Right cardiac atrium (tissue), 5 donors: Measurements from ENCODE around the gene DMRTB1. TPM values are rescaled to one million over a fixed set of nuclear protein-coding genes. Genes with fewer than 3 reads are reported as not detected.

Experiments used
- ATAC-seq, 2 donors: fragments of 200-7000 bp; cut with Tn5 transposase; one replicate each; pipeline versions ENCODE4 v1.8.0 to v1.9.1; 2020; ENCODE audit warnings: moderate library complexity in 2 of 2, mild to moderate bottlenecking in 1 of 2
- DNase-seq, 3 donors: peaks; one replicate each; pipeline ENCODE4 v3.0.0-alpha.2; 2020
- H3K27ac ChIP-seq: one replicate; pipeline ENCODE4 v1.5.1; 2013; ENCODE audit warnings: mild to moderate bottlenecking, low read length, control low read depth, moderate library complexity
- H3K27me3 ChIP-seq: one replicate; pipeline ENCODE4 v1.6.1; 2013; ENCODE audit not compliant: control insufficient read depth, insufficient read depth
- H3K4me1 ChIP-seq: one replicate; pipeline ENCODE4 v1.6.1; 2013; ENCODE audit warnings: low read length; ENCODE audit not compliant: control insufficient read depth, insufficient read depth
- H3K4me3 ChIP-seq: one replicate; pipeline ENCODE4 v1.5.1; 2013; ENCODE audit warnings: low read length, control low read depth
- H3K9me3 ChIP-seq: one replicate; pipeline ENCODE4 v1.6.1; 2013; ENCODE audit warnings: low read length; ENCODE audit not compliant: control insufficient read depth
- WGBS: extraction: QIAGEN DNeasy Blood & Tissue Kit; methylation state at CpG from one replicate; pipeline ENCODE4 v1.1.7; 2013; 5-methylcytosine and 5-hydroxymethylcytosine counted together
- intact Hi-C, 4 donors: fragments of 100-400 bp; cut with DNase I; formaldehyde crosslinking; loops; one replicate each; pipeline versions ENCODE4 v1.11.0 to v1.14.0; 2022 to 2023
- polyA plus RNA-seq: library from polyadenylated mRNA; stranded (reverse); fragments of 200-250 nt; gene quantifications from one replicate; pipeline ENCODE4 v1.2.3, GENCODE V29; 2013
- total RNA-seq, 4 donors: library from RNA; stranded (reverse); fragmentation: NEBNext Ultra II Directional; extraction: Animal tissue kit (Norgen Biotek cat#: 25700); gene quantifications; one replicate each; pipeline ENCODE4 v1.2.1, GENCODE V29; 2021
- donor health status: healthy with polysubstance abuse.
- donor health status: DM: no; HTN: yes; CAD: no.
- donor health status: DM: no; HTN: no; CAD: no.
- donor health status: DM: no; HTN: yes; CAD: no; lungs with severe emphysema.
- donor health status: DM: yes; HTN: yes; CAD: no.

Gene DMRTB1
- total and polyA plus RNA-seq, 5 donors, result not detected

GRCh38 chr1:53499257-53500203 is 40.3 kb downstream of the DMRTB1 start:
- no peak overlapping the region for H3K4me3 ChIP-seq
- H3K27me3 ChIP-seq, result no peaks in the 10 kb centered on the region
- H3K4me1 ChIP-seq, result no peaks in the 10 kb centered on the region
- intact Hi-C loops, result no loop called here
- H3K9me3 ChIP-seq, result no peaks in the 10 kb centered on the region
- 79% methylated on average over 20 of the region's 20 CpGs for WGBS
- DNase-seq, result no peak
- H3K27ac ChIP-seq, result no peak overlapping the region
- ATAC-seq, result no peak

GRCh38 chr1:53500204-53501064 is 41.2 kb downstream of the DMRTB1 start:
- Histone ChIP-seq H3K27ac (no peak overlapping the region), H3K4me1 (no peaks in the 10 kb centered on the region), H3K9me3 (no peaks in the 10 kb centered on the region), H3K4me3 (no peak overlapping the region), H3K27me3 (no peaks in the 10 kb centered on the region)
- intact Hi-C loops, result no loop called here
- WGBS, result 80% methylated on average over 34 of the region's 34 CpGs
- DNase-seq (no peak), ATAC-seq (no peak)

- ATAC-seq (no peak), DNase-seq (peak in 1 of 3 donors; percentile 29)
- 65% methylated on average over 21 of the region's 21 CpGs for WGBS
Measured at GRCh38 chr1:53501065-53502005, 42.1 kb downstream of the DMRTB1 start.

GRCh38 chr1:53502641-53503432 is 43.6 kb downstream of the DMRTB1 start:
- Histone ChIP-seq H3K27ac (no peak overlapping the region), H3K4me1 (no peaks in the 10 kb centered on the region), H3K4me3 (no peak overlapping the region), H3K27me3 (no peaks in the 10 kb centered on the region), H3K9me3 (no peaks in the 10 kb centered on the region)
- WGBS, result 60% methylated on average over 7 of the region's 7 CpGs
- no peak for ATAC-seq
- intact Hi-C loops, result no loop called here
- peak in 2 of 3 donors; percentile 32 to 47 for DNase-seq

More at GRCh38 chr1:53501065-53502005, 42.1 kb downstream of the DMRTB1 start:
- intact Hi-C loops, result no loop called here
- Histone ChIP-seq H3K4me1 (no peaks in the 10 kb centered on the region), H3K27ac (no peak overlapping the region), H3K4me3 (no peak overlapping the region), H3K27me3 (no peaks in the 10 kb centered on the region), H3K9me3 (no peaks in the 10 kb centered on the region)

GRCh38 chr1:53503433-53504217 is 44.4 kb downstream of the DMRTB1 start:
- intact Hi-C loops, result no loop called here
- no peak for ATAC-seq
- no peak overlapping the region for H3K4me3 ChIP-seq
- no peaks in the 10 kb centered on the region for H3K9me3 ChIP-seq
- no peaks in the 10 kb centered on the region for H3K4me1 ChIP-seq
- no peaks in the 10 kb centered on the region for H3K27me3 ChIP-seq
- WGBS, result 53% methylated on average over 27 of the region's 27 CpGs
- no peak overlapping the region for H3K27ac ChIP-seq
- DNase-seq, result peak in 1 of 3 donors; percentile 23

GRCh38 chr1:53504901-53505300 is 45.7 kb downstream of the DMRTB1 start:
- 84% methylated on average over 9 of the region's 9 CpGs for WGBS
- DNase-seq, result peak in 1 of 3 donors; percentile 27
- no peak overlapping the region for H3K4me3 ChIP-seq

GRCh38 chr1:53505401-53505800 is 46.2 kb downstream of the DMRTB1 start:
- no peaks in the 10 kb centered on the region for H3K4me1 ChIP-seq
- peak in 1 of 3 donors; percentile 47 for DNase-seq
- no peak overlapping the region for H3K27ac ChIP-seq
- 91% methylated on average over 9 of the region's 9 CpGs for WGBS
- intact Hi-C loops, result no loop called here
- no peaks in the 10 kb centered on the region for H3K9me3 ChIP-seq
- no peak for ATAC-seq
- H3K27me3 ChIP-seq, result no peaks in the 10 kb centered on the region
- no peak overlapping the region for H3K4me3 ChIP-seq

More at GRCh38 chr1:53504901-53505300, 45.7 kb downstream of the DMRTB1 start:
- no peaks in the 10 kb centered on the region for H3K9me3 ChIP-seq
- H3K27me3 ChIP-seq, result no peaks in the 10 kb centered on the region
- intact Hi-C loops, result no loop called here
- H3K4me1 ChIP-seq, result no peaks in the 10 kb centered on the region
- no peak overlapping the region for H3K27ac ChIP-seq
- no peak for ATAC-seq

- no peaks in the 10 kb centered on the region for H3K9me3 ChIP-seq
- intact Hi-C loops, result no loop called here
- no peak overlapping the region for H3K27ac ChIP-seq
- no peaks in the 10 kb centered on the region for H3K27me3 ChIP-seq
- ATAC-seq (no peak), DNase-seq (peak in 1 of 3 donors; percentile 35)
- no peaks in the 10 kb centered on the region for H3K4me1 ChIP-seq
- 93% methylated on average over 13 of the region's 13 CpGs for WGBS
- H3K4me3 ChIP-seq, result no peak overlapping the region
Measured at GRCh38 chr1:53505891-53506290, 46.7 kb downstream of the DMRTB1 start.

GRCh38 chr1:53506355-53507050 is 47.3 kb downstream of the DMRTB1 start:
- no peaks in the 10 kb centered on the region for H3K27me3 ChIP-seq
- intact Hi-C loops, result no loop called here
- no peaks in the 10 kb centered on the region for H3K9me3 ChIP-seq
- DNase-seq (peak in 1 of 3 donors; percentile 41), ATAC-seq (no peak)
- 94% methylated on average over 25 of the region's 25 CpGs for WGBS
- H3K4me3 ChIP-seq, result no peak overlapping the region
- H3K4me1 ChIP-seq, result no peaks in the 10 kb centered on the region
- no peak overlapping the region for H3K27ac ChIP-seq
